ENCODE measurements around the gene THSD7A.

DNA sequence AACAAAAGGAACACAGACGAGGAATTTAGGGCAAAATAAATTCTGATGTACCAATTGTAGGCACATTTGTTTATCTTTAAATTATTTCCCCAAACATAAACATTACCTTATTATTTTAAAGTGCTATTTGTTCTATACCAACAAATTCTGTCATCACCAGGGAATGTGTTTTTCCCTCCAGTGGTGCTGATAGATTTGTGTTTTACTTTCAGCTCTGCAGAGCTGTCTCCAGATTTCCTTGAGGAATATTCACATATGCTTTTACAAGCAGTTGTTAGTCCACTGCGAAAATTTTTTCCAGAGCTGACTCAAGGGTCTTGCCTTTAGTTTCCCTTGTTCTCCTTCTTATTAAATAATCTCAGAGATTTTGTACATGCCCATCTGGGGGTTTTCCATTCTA lies 495.6 kb downstream of the THSD7A start:
- TF ChIP-seq, protein P1, sequence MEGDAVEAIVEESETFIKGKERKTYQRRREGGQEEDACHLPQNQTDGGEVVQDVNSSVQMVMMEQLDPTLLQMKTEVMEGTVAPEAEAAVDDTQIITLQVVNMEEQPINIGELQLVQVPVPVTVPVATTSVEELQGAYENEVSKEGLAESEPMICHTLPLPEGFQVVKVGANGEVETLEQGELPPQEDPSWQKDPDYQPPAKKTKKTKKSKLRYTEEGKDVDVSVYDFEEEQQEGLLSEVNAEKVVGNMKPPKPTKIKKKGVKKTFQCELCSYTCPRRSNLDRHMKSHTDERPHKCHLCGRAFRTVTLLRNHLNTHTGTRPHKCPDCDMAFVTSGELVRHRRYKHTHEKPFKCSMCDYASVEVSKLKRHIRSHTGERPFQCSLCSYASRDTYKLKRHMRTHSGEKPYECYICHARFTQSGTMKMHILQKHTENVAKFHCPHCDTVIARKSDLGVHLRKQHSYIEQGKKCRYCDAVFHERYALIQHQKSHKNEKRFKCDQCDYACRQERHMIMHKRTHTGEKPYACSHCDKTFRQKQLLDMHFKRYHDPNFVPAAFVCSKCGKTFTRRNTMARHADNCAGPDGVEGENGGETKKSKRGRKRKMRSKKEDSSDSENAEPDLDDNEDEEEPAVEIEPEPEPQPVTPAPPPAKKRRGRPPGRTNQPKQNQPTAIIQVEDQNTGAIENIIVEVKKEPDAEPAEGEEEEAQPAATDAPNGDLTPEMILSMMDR (IDR thresholded peaks at IDR 0.05), result no peak
- TF ChIP-seq ZNF121 (CRISPR knock-in tag; IDR thresholded peaks at IDR 0.05) (no peak), NR2C2 (CRISPR knock-in tag; IDR thresholded peaks at IDR 0.05) (no peak), JUN (CRISPR knock-in tag; IDR thresholded peaks at IDR 0.05) (no peak), NFATC4 (CRISPR knock-in tag; IDR thresholded peaks at IDR 0.05) (no peak), TP53 (CRISPR knock-in tag; IDR thresholded peaks at IDR 0.05) (no peak), NFYB (CRISPR knock-in tag; conservative IDR thresholded peaks at IDR 0.05; ENCODE audit: low read depth) (no peak), FOXJ3 (CRISPR knock-in tag; IDR thresholded peaks at IDR 0.05; ENCODE audit: borderline replicate concordance) (no peak)
- TF ChIP-seq, protein P2, sequence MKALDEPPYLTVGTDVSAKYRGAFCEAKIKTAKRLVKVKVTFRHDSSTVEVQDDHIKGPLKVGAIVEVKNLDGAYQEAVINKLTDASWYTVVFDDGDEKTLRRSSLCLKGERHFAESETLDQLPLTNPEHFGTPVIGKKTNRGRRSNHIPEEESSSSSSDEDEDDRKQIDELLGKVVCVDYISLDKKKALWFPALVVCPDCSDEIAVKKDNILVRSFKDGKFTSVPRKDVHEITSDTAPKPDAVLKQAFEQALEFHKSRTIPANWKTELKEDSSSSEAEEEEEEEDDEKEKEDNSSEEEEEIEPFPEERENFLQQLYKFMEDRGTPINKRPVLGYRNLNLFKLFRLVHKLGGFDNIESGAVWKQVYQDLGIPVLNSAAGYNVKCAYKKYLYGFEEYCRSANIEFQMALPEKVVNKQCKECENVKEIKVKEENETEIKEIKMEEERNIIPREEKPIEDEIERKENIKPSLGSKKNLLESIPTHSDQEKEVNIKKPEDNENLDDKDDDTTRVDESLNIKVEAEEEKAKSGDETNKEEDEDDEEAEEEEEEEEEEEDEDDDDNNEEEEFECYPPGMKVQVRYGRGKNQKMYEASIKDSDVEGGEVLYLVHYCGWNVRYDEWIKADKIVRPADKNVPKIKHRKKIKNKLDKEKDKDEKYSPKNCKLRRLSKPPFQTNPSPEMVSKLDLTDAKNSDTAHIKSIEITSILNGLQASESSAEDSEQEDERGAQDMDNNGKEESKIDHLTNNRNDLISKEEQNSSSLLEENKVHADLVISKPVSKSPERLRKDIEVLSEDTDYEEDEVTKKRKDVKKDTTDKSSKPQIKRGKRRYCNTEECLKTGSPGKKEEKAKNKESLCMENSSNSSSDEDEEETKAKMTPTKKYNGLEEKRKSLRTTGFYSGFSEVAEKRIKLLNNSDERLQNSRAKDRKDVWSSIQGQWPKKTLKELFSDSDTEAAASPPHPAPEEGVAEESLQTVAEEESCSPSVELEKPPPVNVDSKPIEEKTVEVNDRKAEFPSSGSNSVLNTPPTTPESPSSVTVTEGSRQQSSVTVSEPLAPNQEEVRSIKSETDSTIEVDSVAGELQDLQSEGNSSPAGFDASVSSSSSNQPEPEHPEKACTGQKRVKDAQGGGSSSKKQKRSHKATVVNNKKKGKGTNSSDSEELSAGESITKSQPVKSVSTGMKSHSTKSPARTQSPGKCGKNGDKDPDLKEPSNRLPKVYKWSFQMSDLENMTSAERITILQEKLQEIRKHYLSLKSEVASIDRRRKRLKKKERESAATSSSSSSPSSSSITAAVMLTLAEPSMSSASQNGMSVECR (CRISPR knock-in tag; IDR thresholded peaks at IDR 0.05; ENCODE audit: borderline replicate concordance), result no peak
- TF ChIP-seq, protein P3, sequence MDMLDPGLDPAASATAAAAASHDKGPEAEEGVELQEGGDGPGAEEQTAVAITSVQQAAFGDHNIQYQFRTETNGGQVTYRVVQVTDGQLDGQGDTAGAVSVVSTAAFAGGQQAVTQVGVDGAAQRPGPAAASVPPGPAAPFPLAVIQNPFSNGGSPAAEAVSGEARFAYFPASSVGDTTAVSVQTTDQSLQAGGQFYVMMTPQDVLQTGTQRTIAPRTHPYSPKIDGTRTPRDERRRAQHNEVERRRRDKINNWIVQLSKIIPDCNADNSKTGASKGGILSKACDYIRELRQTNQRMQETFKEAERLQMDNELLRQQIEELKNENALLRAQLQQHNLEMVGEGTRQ (CRISPR knock-in tag; IDR thresholded peaks at IDR 0.05), result no peak
- TF ChIP-seq, protein P4, sequence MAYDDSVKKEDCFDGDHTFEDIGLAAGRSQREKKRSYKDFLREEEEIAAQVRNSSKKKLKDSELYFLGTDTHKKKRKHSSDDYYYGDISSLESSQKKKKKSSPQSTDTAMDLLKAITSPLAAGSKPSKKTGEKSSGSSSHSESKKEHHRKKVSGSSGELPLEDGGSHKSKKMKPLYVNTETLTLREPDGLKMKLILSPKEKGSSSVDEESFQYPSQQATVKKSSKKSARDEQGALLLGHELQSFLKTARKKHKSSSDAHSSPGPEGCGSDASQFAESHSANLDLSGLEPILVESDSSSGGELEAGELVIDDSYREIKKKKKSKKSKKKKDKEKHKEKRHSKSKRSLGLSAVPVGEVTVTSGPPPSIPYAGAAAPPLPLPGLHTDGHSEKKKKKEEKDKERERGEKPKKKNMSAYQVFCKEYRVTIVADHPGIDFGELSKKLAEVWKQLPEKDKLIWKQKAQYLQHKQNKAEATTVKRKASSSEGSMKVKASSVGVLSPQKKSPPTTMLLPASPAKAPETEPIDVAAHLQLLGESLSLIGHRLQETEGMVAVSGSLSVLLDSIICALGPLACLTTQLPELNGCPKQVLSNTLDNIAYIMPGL (CRISPR knock-in tag; IDR thresholded peaks at IDR 0.05), result no peak
- TF ChIP-seq, protein P5, sequence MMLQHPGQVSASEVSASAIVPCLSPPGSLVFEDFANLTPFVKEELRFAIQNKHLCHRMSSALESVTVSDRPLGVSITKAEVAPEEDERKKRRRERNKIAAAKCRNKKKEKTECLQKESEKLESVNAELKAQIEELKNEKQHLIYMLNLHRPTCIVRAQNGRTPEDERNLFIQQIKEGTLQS (CRISPR knock-in tag; conservative IDR thresholded peaks at IDR 0.05), result no peak
- TF ChIP-seq, protein P6, sequence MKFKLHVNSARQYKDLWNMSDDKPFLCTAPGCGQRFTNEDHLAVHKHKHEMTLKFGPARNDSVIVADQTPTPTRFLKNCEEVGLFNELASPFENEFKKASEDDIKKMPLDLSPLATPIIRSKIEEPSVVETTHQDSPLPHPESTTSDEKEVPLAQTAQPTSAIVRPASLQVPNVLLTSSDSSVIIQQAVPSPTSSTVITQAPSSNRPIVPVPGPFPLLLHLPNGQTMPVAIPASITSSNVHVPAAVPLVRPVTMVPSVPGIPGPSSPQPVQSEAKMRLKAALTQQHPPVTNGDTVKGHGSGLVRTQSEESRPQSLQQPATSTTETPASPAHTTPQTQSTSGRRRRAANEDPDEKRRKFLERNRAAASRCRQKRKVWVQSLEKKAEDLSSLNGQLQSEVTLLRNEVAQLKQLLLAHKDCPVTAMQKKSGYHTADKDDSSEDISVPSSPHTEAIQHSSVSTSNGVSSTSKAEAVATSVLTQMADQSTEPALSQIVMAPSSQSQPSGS (CRISPR knock-in tag; IDR thresholded peaks at IDR 0.05; ENCODE audit: borderline replicate concordance, low read depth), result no peak
